HEK293 (cell line): Measurements from ENCODE around the gene ATP5F1D.

Source experiments
- GLI2 ChIP-seq: fragments of 450-650 bp; formaldehyde crosslinking; IDR thresholded peaks from 2 replicates; pipeline ENCODE4; 2017; ENCODE audit warnings: missing biosample characterization, missing genetic modification characterization, low read depth, borderline replicate concordance
- HOXA7 ChIP-seq: sonication (generic); formaldehyde crosslinking; IDR thresholded peaks from 2 replicates; pipeline ENCODE4 v1.8.1; 2022; ENCODE audit warnings: missing genetic modification reagents, borderline replicate concordance
- KLF8 ChIP-seq: fragments of 450-650 bp; formaldehyde crosslinking; IDR thresholded peaks from 2 replicates; pipeline ENCODE4 v1.5.1; 2016; ENCODE audit warnings: missing biosample characterization, missing genetic modification characterization
- MEIS1 ChIP-seq: sonication (generic); formaldehyde crosslinking; IDR thresholded peaks from 2 replicates; pipeline ENCODE4 v1.8.1; 2022; ENCODE audit warnings: missing genetic modification reagents, mild to moderate bottlenecking, borderline replicate concordance
- PRDM1 ChIP-seq: fragments of 450-650 bp; formaldehyde crosslinking; IDR thresholded peaks from 2 replicates; pipeline ENCODE4; 2016; ENCODE audit warnings: missing biosample characterization, missing genetic modification characterization
- SCRT1 ChIP-seq: fragments of 450-650 bp; formaldehyde crosslinking; IDR thresholded peaks from 2 replicates; pipeline ENCODE4 v1.5.1; 2016; ENCODE audit warnings: missing biosample characterization, missing genetic modification characterization, borderline replicate concordance
- TRIM28 ChIP-seq: IDR thresholded peaks from 2 replicates; pipeline ENCODE4 v1.6.1; 2011; ENCODE audit warnings: low read length, control low read depth, borderline replicate concordance
- ZBTB1 ChIP-seq: fragments of 450-650 bp; formaldehyde crosslinking; IDR thresholded peaks from 2 replicates; pipeline ENCODE4 v1.5.1; 2016; ENCODE audit warnings: missing biosample characterization, missing genetic modification characterization
- ZBTB21 ChIP-seq: fragments of 450-650 bp; formaldehyde crosslinking; IDR thresholded peaks from 2 replicates; pipeline ENCODE4 v1.5.1; 2017; ENCODE audit warnings: missing biosample characterization, missing genetic modification characterization
- ZBTB7A ChIP-seq: fragments of 450-650 bp; formaldehyde crosslinking; IDR thresholded peaks from 2 replicates; pipeline ENCODE4 v1.5.1; 2016; ENCODE audit warnings: low read depth, missing biosample characterization, missing genetic modification characterization
- ZNF132 ChIP-seq: fragments of 450-650 bp; formaldehyde crosslinking; IDR thresholded peaks from 2 replicates; pipeline ENCODE4 v1.5.1; 2017; ENCODE audit warnings: missing biosample characterization, missing genetic modification characterization, borderline replicate concordance
- ZNF157 ChIP-seq: fragments of 450-650 bp; formaldehyde crosslinking; IDR thresholded peaks from 2 replicates; pipeline ENCODE4 v1.5.1; 2016; ENCODE audit warnings: missing biosample characterization, missing genetic modification characterization
- ZNF174 ChIP-seq: fragments of 450-650 bp; formaldehyde crosslinking; IDR thresholded peaks from 2 replicates; pipeline ENCODE4 v1.5.0; 2017; ENCODE audit warnings: missing biosample characterization, mild to moderate bottlenecking, missing genetic modification characterization
- ZNF175 ChIP-seq: fragments of 450-650 bp; formaldehyde crosslinking; IDR thresholded peaks from 2 replicates; pipeline ENCODE4 v1.5.1; 2016; ENCODE audit warnings: missing biosample characterization, missing genetic modification characterization
- ZNF221 ChIP-seq: fragments of 450-650 bp; formaldehyde crosslinking; IDR thresholded peaks from 2 replicates; pipeline ENCODE4 v1.5.1; 2017; ENCODE audit warnings: missing biosample characterization, missing genetic modification characterization, borderline replicate concordance
- ZNF23 ChIP-seq: fragments of 450-650 bp; formaldehyde crosslinking; IDR thresholded peaks from 2 replicates; pipeline ENCODE4 v1.5.1; 2016; ENCODE audit warnings: missing biosample characterization, missing genetic modification characterization, borderline replicate concordance
- ZNF24 ChIP-seq: fragments of 450-650 bp; formaldehyde crosslinking; IDR thresholded peaks from 2 replicates; pipeline ENCODE4 v1.5.1; 2016; ENCODE audit warnings: missing biosample characterization, missing genetic modification characterization
- ZNF366 ChIP-seq: fragments of 450-650 bp; formaldehyde crosslinking; conservative IDR thresholded peaks from 2 replicates; pipeline ENCODE4 v1.5.1; 2016; ENCODE audit warnings: missing biosample characterization, missing genetic modification characterization
- ZNF394 ChIP-seq: fragments of 450-650 bp; formaldehyde crosslinking; IDR thresholded peaks from 2 replicates; pipeline ENCODE4 v1.5.1; 2016; ENCODE audit warnings: missing biosample characterization, missing genetic modification characterization, mild to moderate bottlenecking, moderate library complexity, borderline replicate concordance
- ZNF404 ChIP-seq: fragments of 450-650 bp; formaldehyde crosslinking; IDR thresholded peaks from 2 replicates; pipeline ENCODE4 v1.5.1; 2017; ENCODE audit warnings: missing biosample characterization, missing genetic modification characterization
- ZNF433 ChIP-seq: fragments of 450-650 bp; formaldehyde crosslinking; IDR thresholded peaks from 2 replicates; pipeline ENCODE4 v1.5.1; 2016; ENCODE audit warnings: missing biosample characterization, missing genetic modification characterization, low read depth
- ZNF501 ChIP-seq: fragments of 450-650 bp; formaldehyde crosslinking; IDR thresholded peaks from 2 replicates; pipeline ENCODE4 v1.5.1; 2016; ENCODE audit warnings: missing biosample characterization, missing genetic modification characterization
- ZNF548 ChIP-seq: fragments of 450-650 bp; formaldehyde crosslinking; IDR thresholded peaks from 2 replicates; pipeline ENCODE4 v1.5.1; 2016; ENCODE audit warnings: missing biosample characterization, missing genetic modification characterization
- ZNF549 ChIP-seq: fragments of 450-650 bp; IDR thresholded peaks from 2 replicates; pipeline ENCODE4 v1.5.1; 2018; ENCODE audit warnings: missing biosample characterization, missing genetic modification characterization, mild to moderate bottlenecking, inconsistent platforms, moderate library complexity
- ZNF555 ChIP-seq: fragments of 450-650 bp; formaldehyde crosslinking; conservative IDR thresholded peaks from 2 replicates; pipeline ENCODE4 v1.5.1; 2017; ENCODE audit warnings: missing biosample characterization, mild to moderate bottlenecking, missing genetic modification characterization, inconsistent platforms
- ZNF571 ChIP-seq: fragments of 450-650 bp; formaldehyde crosslinking; IDR thresholded peaks from 2 replicates; pipeline ENCODE4 v1.5.0; 2017; ENCODE audit warnings: missing biosample characterization, missing genetic modification characterization
- ZNF621 ChIP-seq: fragments of 450-650 bp; formaldehyde crosslinking; IDR thresholded peaks from 2 replicates; pipeline ENCODE4 v1.5.1; 2017; ENCODE audit warnings: missing biosample characterization, missing genetic modification characterization
- ZNF664 ChIP-seq: fragments of 450-650 bp; formaldehyde crosslinking; IDR thresholded peaks from 2 replicates; pipeline ENCODE4 v1.5.1; 2016; ENCODE audit warnings: missing biosample characterization, missing genetic modification characterization
- ZNF677 ChIP-seq: fragments of 450-650 bp; IDR thresholded peaks from 2 replicates; pipeline ENCODE4 v1.5.0; 2018; ENCODE audit warnings: missing biosample characterization, mild to moderate bottlenecking, missing genetic modification characterization, moderate library complexity
- ZNF747 ChIP-seq: fragments of 450-650 bp; formaldehyde crosslinking; IDR thresholded peaks from 2 replicates; pipeline ENCODE4 v1.5.1; 2016; ENCODE audit warnings: missing biosample characterization, missing genetic modification characterization
- ZNF768 ChIP-seq: fragments of 450-650 bp; formaldehyde crosslinking; IDR thresholded peaks from 2 replicates; pipeline ENCODE4 v1.5.1; 2018; ENCODE audit warnings: missing biosample characterization, mild to moderate bottlenecking, missing genetic modification characterization
- ZNF843 ChIP-seq: fragments of 450-650 bp; formaldehyde crosslinking; IDR thresholded peaks from 2 replicates; pipeline ENCODE4 v1.5.1; 2016; ENCODE audit warnings: missing biosample characterization, missing genetic modification characterization
- TF ChIP-seq, protein P1 (sequence below): fragments of 450-650 bp; formaldehyde crosslinking; IDR thresholded peaks from 2 replicates; pipeline ENCODE4 v1.5.1; 2016; ENCODE audit warnings: missing biosample characterization, missing genetic modification characterization
- TF ChIP-seq, protein P2 (sequence below): fragments of 450-650 bp; formaldehyde crosslinking; IDR thresholded peaks from 2 replicates; pipeline ENCODE4; 2016; ENCODE audit warnings: missing biosample characterization, missing genetic modification characterization
- TF ChIP-seq, protein P3 (sequence below): fragments of 450-650 bp; formaldehyde crosslinking; IDR thresholded peaks from 2 replicates; pipeline ENCODE4 v1.5.1; 2016; ENCODE audit warnings: missing biosample characterization, missing genetic modification characterization
- TF ChIP-seq, protein P4 (sequence below): fragments of 450-650 bp; formaldehyde crosslinking; IDR thresholded peaks from 2 replicates; pipeline ENCODE4 v1.5.1; 2016; ENCODE audit warnings: missing biosample characterization, missing genetic modification characterization

ATP5F1D gene

DNA sequence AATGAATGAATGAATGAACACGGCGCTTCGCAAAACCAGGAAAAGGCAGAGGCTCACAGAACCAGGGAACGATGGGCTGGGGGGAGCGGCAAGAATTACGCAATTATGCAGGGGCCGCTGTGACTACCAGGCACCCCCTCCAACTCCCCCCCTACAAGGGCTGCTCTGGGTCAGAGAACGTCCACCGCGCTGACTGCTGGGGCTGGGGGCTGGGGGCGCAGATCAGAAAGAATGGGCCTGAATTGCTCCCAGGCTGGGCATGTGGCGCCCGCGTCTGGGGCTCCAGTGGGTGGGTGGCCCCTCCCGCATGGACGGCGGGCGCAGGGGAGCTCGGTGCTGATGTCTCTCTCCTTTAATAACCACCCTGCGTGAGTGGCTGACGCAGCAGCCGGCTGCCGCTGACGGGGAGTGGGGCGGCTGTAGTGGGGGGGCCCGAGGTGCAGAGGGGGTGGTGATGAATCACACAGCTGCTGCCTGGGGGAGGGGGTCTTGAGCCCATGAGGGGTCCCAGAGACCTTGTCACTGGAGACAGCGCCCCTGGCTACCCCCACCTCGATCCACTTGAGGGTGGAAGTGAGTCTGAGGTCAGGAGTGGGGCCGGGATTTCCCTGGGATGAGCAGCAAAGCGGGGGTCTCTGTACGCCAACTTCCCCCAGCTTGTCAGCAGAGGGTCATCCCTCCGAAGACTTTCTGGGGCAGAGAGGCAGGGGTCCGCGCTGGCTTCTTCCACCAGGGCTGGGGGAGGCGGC is 26.1 kb downstream of the ATP5F1D start (continued):
- TF ChIP-seq MEIS1 (CRISPR knock-in tag) (no peak), ZNF548 (tag by site-specific recombination) (no peak), SCRT1 (tag by site-specific recombination) (no peak), ZNF549 (tag by site-specific recombination) (no peak), ZNF24 (tag by site-specific recombination) (peak; percentile 100), PRDM1 (tag by site-specific recombination) (no peak), ZBTB7A (tag by site-specific recombination) (no peak), ZNF747 (no peak), ZNF394 (tag by site-specific recombination) (no peak), ZNF843 (tag by site-specific recombination) (no peak), ZNF677 (tag by site-specific recombination) (no peak), ZNF501 (no peak), ZNF555 (tag by site-specific recombination) (no peak), ZNF621 (tag by site-specific recombination) (no peak), ZNF23 (tag by site-specific recombination) (no peak), ZNF221 (no peak), KLF8 (tag by site-specific recombination) (peak; percentile 61), ZNF175 (no peak), ZNF157 (tag by site-specific recombination) (no peak), ZNF571 (tag by site-specific recombination) (no peak), ZNF132 (no peak), HOXA7 (CRISPR knock-in tag) (no peak), ZNF174 (no peak), TRIM28 (no peak), ZNF366 (tag by site-specific recombination) (no peak), ZNF404 (tag by site-specific recombination) (no peak), GLI2 (tag by site-specific recombination) (no peak), ZBTB21 (tag by site-specific recombination) (no peak), ZBTB1 (tag by site-specific recombination) (no peak), ZNF768 (tag by site-specific recombination) (no peak), ZNF664 (tag by site-specific recombination) (no peak), ZNF433 (no peak)
- TF ChIP-seq, protein P1, sequence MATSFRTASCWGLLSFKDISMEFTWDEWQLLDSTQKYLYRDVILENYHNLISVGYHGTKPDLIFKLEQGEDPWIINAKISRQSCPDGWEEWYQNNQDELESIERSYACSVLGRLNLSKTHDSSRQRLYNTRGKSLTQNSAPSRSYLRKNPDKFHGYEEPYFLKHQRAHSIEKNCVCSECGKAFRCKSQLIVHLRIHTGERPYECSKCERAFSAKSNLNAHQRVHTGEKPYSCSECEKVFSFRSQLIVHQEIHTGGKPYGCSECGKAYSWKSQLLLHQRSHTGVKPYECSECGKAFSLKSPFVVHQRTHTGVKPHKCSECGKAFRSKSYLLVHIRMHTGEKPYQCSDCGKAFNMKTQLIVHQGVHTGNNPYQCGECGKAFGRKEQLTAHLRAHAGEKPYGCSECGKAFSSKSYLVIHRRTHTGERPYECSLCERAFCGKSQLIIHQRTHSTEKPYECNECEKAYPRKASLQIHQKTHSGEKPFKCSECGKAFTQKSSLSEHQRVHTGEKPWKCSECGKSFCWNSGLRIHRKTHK (tag by site-specific recombination) = no peak
- TF ChIP-seq, protein P2, sequence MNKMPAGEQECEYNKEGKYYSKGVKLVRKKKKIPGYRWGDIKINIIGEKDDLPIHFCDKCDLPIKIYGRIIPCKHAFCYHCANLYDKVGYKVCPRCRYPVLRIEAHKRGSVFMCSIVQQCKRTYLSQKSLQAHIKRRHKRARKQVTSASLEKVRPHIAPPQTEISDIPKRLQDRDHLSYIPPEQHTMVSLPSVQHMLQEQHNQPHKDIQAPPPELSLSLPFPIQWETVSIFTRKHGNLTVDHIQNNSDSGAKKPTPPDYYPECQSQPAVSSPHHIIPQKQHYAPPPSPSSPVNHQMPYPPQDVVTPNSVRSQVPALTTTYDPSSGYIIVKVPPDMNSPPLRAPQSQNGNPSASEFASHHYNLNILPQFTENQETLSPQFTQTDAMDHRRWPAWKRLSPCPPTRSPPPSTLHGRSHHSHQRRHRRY = no peak
- TF ChIP-seq, protein P3, sequence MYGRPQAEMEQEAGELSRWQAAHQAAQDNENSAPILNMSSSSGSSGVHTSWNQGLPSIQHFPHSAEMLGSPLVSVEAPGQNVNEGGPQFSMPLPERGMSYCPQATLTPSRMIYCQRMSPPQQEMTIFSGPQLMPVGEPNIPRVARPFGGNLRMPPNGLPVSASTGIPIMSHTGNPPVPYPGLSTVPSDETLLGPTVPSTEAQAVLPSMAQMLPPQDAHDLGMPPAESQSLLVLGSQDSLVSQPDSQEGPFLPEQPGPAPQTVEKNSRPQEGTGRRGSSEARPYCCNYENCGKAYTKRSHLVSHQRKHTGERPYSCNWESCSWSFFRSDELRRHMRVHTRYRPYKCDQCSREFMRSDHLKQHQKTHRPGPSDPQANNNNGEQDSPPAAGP (tag by site-specific recombination) = no peak; the same call in none of the 2 replicates
- TF ChIP-seq, protein P4, sequence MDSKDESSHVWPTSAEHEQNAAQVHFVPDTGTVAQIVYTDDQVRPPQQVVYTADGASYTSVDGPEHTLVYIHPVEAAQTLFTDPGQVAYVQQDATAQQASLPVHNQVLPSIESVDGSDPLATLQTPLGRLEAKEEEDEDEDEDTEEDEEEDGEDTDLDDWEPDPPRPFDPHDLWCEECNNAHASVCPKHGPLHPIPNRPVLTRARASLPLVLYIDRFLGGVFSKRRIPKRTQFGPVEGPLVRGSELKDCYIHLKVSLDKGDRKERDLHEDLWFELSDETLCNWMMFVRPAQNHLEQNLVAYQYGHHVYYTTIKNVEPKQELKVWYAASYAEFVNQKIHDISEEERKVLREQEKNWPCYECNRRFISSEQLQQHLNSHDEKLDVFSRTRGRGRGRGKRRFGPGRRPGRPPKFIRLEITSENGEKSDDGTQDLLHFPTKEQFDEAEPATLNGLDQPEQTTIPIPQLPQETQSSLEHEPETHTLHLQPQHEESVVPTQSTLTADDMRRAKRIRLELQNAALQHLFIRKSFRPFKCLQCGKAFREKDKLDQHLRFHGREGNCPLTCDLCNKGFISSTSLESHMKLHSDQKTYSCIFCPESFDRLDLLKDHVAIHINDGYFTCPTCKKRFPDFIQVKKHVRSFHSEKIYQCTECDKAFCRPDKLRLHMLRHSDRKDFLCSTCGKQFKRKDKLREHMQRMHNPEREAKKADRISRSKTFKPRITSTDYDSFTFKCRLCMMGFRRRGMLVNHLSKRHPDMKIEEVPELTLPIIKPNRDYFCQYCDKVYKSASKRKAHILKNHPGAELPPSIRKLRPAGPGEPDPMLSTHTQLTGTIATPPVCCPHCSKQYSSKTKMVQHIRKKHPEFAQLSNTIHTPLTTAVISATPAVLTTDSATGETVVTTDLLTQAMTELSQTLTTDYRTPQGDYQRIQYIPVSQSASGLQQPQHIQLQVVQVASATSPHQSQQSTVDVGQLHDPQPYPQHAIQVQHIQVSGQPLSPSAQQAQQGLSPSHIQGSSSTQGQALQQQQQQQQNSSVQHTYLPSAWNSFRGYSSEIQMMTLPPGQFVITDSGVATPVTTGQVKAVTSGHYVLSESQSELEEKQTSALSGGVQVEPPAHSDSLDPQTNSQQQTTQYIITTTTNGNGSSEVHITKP (tag by site-specific recombination) = peak; percentile 44; the same call in 1 of the 2 replicates
